SH-SY5Y (cell line): ENCODE results near the gene MKI67.

Experiments
- GATA2 ChIP-seq: IDR thresholded peaks from 2 replicates; pipeline ENCODE4 v1.6.1; 2011; ENCODE audit warnings: mild to moderate bottlenecking, low read depth, low read length
- GATA3 ChIP-seq: IDR thresholded peaks from 2 replicates; pipeline ENCODE4 v1.6.1; 2011; ENCODE audit warnings: low read depth, mild to moderate bottlenecking, low read length, moderate library complexity

- TF ChIP-seq GATA2 = no peak
- no peak for TF ChIP-seq GATA3
These were observed 18.3 kb upstream of the MKI67 start for GRCh38 chr10:128144547-128144946.
